ENCODE results near the gene PCDH19.
"Not testable (repeated sequence)": the region's sequence is repeated elsewhere in the genome, so short reads cannot be mapped to it uniquely, and the experiment has no call there.

The PCDH19 gene, protein sequence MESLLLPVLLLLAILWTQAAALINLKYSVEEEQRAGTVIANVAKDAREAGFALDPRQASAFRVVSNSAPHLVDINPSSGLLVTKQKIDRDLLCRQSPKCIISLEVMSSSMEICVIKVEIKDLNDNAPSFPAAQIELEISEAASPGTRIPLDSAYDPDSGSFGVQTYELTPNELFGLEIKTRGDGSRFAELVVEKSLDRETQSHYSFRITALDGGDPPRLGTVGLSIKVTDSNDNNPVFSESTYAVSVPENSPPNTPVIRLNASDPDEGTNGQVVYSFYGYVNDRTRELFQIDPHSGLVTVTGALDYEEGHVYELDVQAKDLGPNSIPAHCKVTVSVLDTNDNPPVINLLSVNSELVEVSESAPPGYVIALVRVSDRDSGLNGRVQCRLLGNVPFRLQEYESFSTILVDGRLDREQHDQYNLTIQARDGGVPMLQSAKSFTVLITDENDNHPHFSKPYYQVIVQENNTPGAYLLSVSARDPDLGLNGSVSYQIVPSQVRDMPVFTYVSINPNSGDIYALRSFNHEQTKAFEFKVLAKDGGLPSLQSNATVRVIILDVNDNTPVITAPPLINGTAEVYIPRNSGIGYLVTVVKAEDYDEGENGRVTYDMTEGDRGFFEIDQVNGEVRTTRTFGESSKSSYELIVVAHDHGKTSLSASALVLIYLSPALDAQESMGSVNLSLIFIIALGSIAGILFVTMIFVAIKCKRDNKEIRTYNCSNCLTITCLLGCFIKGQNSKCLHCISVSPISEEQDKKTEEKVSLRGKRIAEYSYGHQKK (N-terminal part only)
- 0 to 0.18 (median 0.09) reads per million in 4 experiments for total RNA-seq

GRCh38 chrX:100409610-100410590 is at the start of gene PCDH19:
Gene PCDH19, minus strand, starts transcription at chrX:100410273. Its CDS starts 1,676 bp downstream, at chrX:100408597.
- no peak for DNase-seq

DNA sequence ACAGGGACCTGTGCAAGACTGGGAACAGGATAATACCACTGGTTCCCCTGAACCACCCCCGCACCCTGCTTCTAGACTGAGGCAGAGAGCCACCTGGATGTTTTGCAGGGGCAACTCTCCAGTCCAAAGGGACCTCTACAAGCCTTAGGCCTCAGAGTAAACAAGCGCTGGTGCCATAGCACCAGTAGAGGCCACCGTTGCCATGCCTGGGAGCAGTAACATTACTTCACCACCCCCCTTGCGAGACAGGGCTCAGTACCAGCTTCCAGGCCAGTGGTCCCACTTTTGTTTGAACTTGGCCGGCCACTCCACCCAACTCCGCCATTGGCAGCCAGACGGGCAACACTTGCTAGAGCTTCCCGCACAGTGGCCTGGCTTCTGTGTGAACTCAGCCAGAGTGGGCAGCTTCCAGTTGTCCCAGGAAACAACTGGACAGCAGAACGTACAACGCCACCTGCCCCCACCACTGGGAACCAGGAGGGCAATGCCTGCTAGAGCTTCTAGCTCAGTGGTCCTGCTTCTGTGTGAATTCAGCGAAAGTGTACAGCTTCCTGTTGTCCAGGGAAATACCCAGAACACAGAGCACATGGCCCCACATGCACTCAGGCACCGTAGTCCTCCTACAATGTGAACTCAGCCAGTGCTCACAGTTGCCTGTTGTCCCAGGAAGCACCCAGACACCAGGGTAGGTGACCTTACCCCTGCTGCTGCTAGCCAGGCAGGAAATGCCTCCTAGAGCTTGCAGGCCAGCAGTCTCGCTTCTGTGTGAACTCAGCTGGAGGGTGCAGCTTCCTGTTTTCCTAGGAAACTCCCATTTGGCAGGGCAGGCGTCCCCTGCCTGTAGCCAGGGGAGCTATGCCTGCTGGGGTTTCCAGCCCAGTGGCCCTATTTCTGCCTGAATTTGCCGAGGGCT is 39.9 kb upstream of the PCDH19 start:
- no peak for DNase-seq

DNA sequence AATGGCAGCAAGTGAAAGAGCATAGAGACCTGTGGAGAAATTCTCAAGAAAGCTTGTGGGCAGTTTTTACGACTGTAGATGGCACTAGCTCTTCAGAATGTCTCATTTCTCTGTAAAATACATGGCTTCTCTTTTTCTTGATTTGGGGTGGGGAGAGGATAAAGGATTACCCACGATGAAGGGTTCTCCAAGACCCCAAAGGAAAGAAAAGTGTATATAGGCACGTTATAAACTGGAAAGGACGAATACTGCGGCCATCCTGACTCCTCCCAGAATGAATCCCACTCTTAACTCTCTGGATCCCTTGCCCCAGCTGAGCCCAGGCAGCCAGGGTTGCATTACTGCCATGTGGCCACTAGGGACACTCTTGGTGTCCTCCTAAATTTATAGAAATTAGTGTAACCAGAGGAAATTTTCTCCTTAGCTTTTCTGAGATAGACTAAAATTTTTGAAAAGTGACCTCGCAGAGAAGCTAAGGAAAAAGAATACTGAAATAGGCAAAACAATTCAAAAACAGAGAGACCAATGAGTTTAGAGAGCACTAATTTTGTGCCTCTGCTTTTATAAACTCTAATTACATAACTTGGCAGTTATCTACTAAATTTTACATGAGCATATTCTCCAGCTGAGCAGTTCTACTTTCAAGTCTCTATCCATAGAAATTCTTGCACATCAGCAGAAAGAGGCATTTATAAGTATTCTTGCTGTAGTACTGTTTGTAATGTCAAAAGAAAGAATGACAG is 37.8 kb upstream of the PCDH19 start:
- no peak for DNase-seq

GRCh38 chrX:100445593-100445992 is 35.5 kb upstream of the PCDH19 start:
- DNase-seq, result no peak

DNA sequence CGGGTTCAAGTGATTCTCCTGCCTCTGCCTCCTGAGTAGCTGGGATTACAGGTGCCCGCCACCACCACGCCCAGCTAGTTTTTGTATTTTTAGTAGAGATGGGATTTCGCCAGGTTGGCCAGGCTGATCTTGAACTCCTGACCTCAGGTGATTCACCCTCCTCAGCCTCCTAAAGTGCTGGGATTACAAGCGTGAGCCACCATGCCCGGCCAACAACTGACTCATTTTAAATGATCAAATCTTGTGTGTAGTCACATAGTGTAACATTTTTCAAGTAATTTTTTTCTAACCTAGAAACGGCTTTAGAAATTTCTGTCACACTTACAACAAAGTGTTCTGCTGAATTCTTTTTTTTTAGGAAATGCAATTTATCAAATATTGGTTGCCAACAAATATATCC is 31.2 kb upstream of the PCDH19 start:
- DNase-seq, result not testable (repeated sequence)

DNA sequence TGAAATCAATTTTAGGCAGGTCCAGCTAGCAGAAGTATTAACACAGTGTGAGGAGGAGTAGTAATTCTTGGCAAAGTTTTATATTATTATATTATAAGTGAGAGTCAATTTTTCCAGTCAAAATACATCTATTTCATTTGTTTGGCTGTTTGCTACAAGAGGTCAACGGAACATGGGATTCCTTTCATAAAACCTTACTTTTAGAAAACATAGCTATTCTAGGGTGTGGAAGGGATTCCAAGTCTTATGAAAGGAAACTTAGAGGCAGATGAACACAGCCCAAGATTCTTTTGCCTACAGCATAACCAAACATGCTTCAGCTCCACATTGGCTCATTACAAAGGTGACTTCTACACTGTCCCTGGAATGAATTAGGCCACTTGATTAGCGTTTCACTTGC is 29.9 kb upstream of the PCDH19 start:
- DNase-seq, result no peak

DNA sequence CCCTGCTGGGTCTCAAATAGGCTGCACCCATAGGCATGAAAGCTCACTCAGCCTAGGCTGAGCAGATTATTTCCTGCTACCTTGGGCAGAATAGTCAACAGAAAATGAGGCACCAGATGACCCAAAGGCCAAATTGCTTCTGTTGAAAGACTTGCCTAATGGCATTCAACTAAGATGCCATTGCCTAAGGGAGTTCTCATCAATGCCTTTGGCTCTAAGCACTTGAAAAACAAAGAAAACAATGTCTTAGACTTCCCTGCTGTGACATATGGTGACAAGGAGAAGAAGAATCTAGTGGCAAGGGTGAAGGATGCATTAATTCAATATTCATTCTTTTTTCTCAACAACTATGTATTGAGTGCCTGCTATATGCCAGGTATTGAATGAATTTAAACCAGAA is 25.7 kb upstream of the PCDH19 start:
- no peak for DNase-seq

DNA sequence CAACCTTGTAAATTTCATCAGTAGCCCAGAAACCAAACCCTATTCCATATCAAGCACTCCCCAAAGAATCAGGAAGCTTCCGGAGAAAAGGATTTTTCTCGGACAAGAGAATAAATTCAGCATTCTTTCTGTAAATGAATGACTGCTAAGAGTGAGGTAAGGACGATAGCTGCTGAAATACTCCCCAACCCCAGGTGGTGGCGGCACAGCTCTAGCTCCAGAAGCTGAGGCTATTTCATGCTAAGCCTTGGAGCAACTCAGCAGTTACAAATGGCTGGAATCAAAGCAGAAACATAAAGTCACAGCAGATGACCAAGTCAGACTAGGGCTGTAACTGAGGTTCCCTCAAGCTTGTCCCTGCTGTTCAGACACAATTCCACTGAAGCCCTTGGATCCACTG is 13.9 kb upstream of the PCDH19 start:
- no peak for DNase-seq

GRCh38 chrX:100418556-100418955 is 8.5 kb upstream of the PCDH19 start:
- no peak for DNase-seq

- no peak for DNase-seq
These were observed 7.6 kb upstream of the PCDH19 start for GRCh38 chrX:100417681-100418080.

DNA sequence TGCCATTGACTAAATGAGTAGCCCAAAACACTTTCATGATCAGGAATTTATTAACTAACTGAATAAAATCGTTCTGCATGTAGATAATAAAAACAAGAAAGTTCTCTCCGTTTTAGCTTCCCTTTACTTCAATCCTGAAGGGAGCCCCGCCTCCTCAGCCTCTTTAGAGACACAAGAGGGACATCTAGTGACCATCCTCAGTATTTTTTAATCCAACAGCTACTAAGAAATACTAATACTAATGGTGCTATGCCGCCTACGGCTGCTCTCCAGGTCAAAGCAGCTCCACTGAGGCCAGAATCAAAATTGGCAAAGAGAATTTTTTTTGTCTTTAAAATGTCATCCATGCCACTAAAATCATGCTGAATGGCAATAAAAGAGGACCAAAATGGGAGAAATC is 3.2 kb upstream of the PCDH19 start:
- DNase-seq, result no peak

GRCh38 chrX:100411802-100412715 is 2.0 kb upstream of the PCDH19 start:
- no peak for DNase-seq

DNA sequence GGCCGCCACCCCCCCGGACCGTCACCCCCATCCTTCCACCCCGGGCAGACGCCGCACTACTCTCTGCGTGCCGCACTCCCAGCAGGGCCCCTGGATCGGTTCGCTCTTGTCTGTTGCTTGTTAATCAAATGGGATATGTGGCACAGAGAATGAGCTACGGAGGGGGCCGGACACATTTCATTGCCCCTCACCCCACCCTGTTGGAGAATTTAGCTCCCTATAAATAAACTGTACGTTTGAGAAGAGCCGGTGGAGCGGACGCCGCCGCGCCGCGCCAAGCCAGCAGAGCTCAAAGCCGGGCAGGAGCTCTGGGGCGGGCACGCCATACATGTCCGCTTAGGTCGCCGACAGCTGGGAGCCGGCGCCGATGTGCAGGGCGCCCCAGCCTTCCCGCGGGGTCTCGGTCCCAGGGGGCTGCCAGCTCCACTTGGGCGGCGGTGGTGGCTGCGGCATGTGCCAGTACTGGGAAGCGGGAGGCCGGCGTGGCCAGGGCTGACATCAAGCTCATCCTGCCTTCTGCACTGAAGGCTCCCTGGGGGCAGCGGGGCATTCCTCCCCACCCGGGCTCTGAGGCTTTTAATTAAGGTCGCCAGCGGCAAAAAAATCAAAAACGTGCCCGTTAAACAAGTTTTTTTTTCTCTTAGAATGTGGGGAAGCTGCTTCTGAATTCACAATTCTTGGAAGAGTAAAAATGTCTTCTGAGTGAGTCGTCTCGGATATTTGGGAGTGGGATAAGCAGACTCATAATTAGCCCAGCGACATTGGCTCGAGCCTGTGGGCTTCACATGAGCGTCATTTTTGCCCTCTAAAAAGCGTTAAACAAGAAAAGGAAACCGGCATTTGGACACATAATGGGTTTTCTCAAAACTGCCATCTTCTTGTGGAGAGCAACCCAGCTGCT is 1.1 kb upstream of the PCDH19 start:
- DNase-seq, result no peak

- DNase-seq, result no peak
These were observed 1.1 kb downstream of the PCDH19 start for GRCh38 chrX:100408713-100409609.

GRCh38 chrX:100407784-100408712 is 2.0 kb downstream of the PCDH19 start:
- no peak for DNase-seq

- DNase-seq, result no peak
These were observed 2.8 kb downstream of the PCDH19 start for GRCh38 chrX:100407147-100407783.
